A549 (cell line): ENCODE data around the gene FAM20A. TPM values are rescaled to one million over a fixed set of nuclear protein-coding genes. Genes with fewer than 3 reads are reported as not detected.

Experiments used
- ATAC-seq, 2 experiments: fragments of 200-7000 bp in 1 of 2; fragments of >200 bp in 1 of 2; cut with Nextera tagmentation in 1 of 2; cut with Tn5 transposase in 1 of 2; 3 replicates each; pipeline versions ENCODE4 v1.8.0 to v1.9.1; 2018 to 2020; ENCODE audit warnings: mild to moderate bottlenecking in 1 of 2, moderate library complexity in 1 of 2
- CTCF ChIA-PET: fragments of 300-600 bp; sonication (Branson Sonifier 250); formaldehyde crosslinking; extraction: SDS; loops from one replicate; lab custom pipeline; 2021; ENCODE audit warnings: antibody characterized with exemption, inconsistent platforms; lab: Yijun Ruan, JAX
- POLR2A ChIA-PET: fragments of 350-600 bp; formaldehyde crosslinking; extraction: SDS; loops from one replicate; lab custom pipeline; 2021; ENCODE audit warnings: antibody characterized with exemption, inconsistent platforms; lab: Yijun Ruan, JAX
- DNase-seq, 2 experiments: peaks; one replicate each; pipeline versions ENCODE4 v3.0.0 to v3.0.0-alpha.2; 2011 to 2016; ENCODE audit warnings: low read depth in 1 of 2, low spot score in 1 of 2
- FAIRE-seq: peaks from 2 replicates; lab custom pipeline; 2011; peaks lifted over from hg19 to GRCh38; lab: Jason Lieb, UNC
- H3K27ac ChIP-seq, 2 experiments: fragments of >200 bp; sonication (Bioruptor Twin); formaldehyde crosslinking; 3 replicates each; pipeline ENCODE4 v1.5.1; 2016 to 2017
- H3K4me1 ChIP-seq: fragments of >200 bp; sonication (Bioruptor Twin); formaldehyde crosslinking; 3 replicates; pipeline ENCODE4 v1.6.1; 2016
- H3K4me2 ChIP-seq: fragments of >200 bp; sonication (Bioruptor Twin); formaldehyde crosslinking; 3 replicates; pipeline ENCODE4 v1.6.1; 2016
- H3K4me3 ChIP-seq: fragments of >200 bp; sonication (Bioruptor Twin); formaldehyde crosslinking; 3 replicates; pipeline ENCODE4 v1.5.1; 2016
- H3K9me3 ChIP-seq: fragments of >200 bp; sonication (Bioruptor Twin); formaldehyde crosslinking; 3 replicates; pipeline ENCODE4 v1.6.1; 2016
- CBX8 ChIP-seq: fragments of 200-600 bp; sonication (generic); IDR thresholded peaks from 2 replicates; pipeline ENCODE4 v1.6.1; 2016
- CHD2 ChIP-seq: fragments of 150-350 bp; IDR thresholded peaks from 2 replicates; pipeline ENCODE4 v1.6.1; 2014; ENCODE audit warnings: low read length; ENCODE audit not compliant: partially characterized antibody
- ESRRA ChIP-seq: fragments of 150-350 bp; IDR thresholded peaks from 2 replicates; pipeline ENCODE4 v1.6.1; 2014; ENCODE audit warnings: mild to moderate bottlenecking, low read length, borderline replicate concordance
- FOXS1 ChIP-seq: fragments of 250-450 bp; sonication (Bioruptor Pico); IDR thresholded peaks from 2 replicates; pipeline ENCODE4 v1.5.0; 2020; ENCODE audit warnings: mild to moderate bottlenecking, moderate library complexity
- GATA3 ChIP-seq: IDR thresholded peaks from 2 replicates; pipeline ENCODE4 v1.6.1; 2012; ENCODE audit warnings: borderline replicate concordance
- HDAC2 ChIP-seq: fragments of 200-600 bp; sonication (generic); IDR thresholded peaks from 2 replicates; pipeline ENCODE4 v1.6.1; 2016
- HOXB13 ChIP-seq: fragments of 250-450 bp; sonication (Bioruptor Pico); IDR thresholded peaks from 2 replicates; pipeline ENCODE4 v1.5.0; 2020; ENCODE audit warnings: low read depth, mild to moderate bottlenecking, moderate library complexity
- HOXB5 ChIP-seq: fragments of 250-450 bp; sonication (Bioruptor Pico); IDR thresholded peaks from 2 replicates; pipeline ENCODE4 v1.5.0; 2020; ENCODE audit warnings: mild to moderate bottlenecking, moderate library complexity
- JUN ChIP-seq, 2 experiments: fragments of >200 bp; sonication (Bioruptor Twin); formaldehyde crosslinking; IDR thresholded peaks; 2 replicates in 1 of 2; 3 replicates in 1 of 2; pipeline ENCODE4 v1.6.1; 2016 to 2017
- JUNB ChIP-seq: fragments of >200 bp; sonication (Bioruptor Twin); formaldehyde crosslinking; IDR thresholded peaks from 2 replicates; pipeline ENCODE4 v1.6.1; 2016
- MAFK ChIP-seq: fragments of 450-650 bp; IDR thresholded peaks from 2 replicates; pipeline ENCODE4 v1.6.1; 2014; ENCODE audit not compliant: partially characterized antibody
- MAZ ChIP-seq: fragments of 150-350 bp; IDR thresholded peaks from 2 replicates; pipeline ENCODE4 v1.6.1; 2014; ENCODE audit warnings: antibody characterized with exemption, low read depth, low read length, borderline replicate concordance
- NFE2L2 ChIP-seq: fragments of 150-350 bp; conservative IDR thresholded peaks from 2 replicates; pipeline ENCODE4 v1.6.1; 2014; ENCODE audit warnings: low read length
- NPAS2 ChIP-seq: fragments of 250-450 bp; sonication (Bioruptor Pico); IDR thresholded peaks from 2 replicates; pipeline ENCODE4 v1.8.0; 2022; ENCODE audit warnings: mild to moderate bottlenecking, moderate library complexity, borderline replicate concordance
- POLR2A ChIP-seq: IDR thresholded peaks from 2 replicates; pipeline ENCODE4 v1.6.1; 2012; ENCODE audit warnings: mild to moderate bottlenecking, low read length
- RAD21 ChIP-seq, 2 experiments: fragments of >200 bp in 1 of 2; sonication (Bioruptor Twin) in 1 of 2; formaldehyde crosslinking in 1 of 2; IDR thresholded peaks in 1 of 2; conservative IDR thresholded peaks in 1 of 2; 2 replicates in 1 of 2; 3 replicates in 1 of 2; pipeline ENCODE4 v1.6.1; 2012 to 2018; ENCODE audit warnings: inconsistent platforms in 1 of 2
- SMC3 ChIP-seq: fragments of >200 bp; sonication (Bioruptor Twin); formaldehyde crosslinking; IDR thresholded peaks from 3 replicates; pipeline ENCODE4 v1.6.1; 2018; ENCODE audit warnings: inconsistent platforms
- SREBF2 ChIP-seq: fragments of 450-650 bp; IDR thresholded peaks from 2 replicates; pipeline ENCODE4 v1.6.1; 2014; ENCODE audit warnings: mild to moderate bottlenecking, moderate library complexity
- TP53 ChIP-seq: fragments of 250-450 bp; sonication (Bioruptor Pico); IDR thresholded peaks from 2 replicates; pipeline ENCODE4 v1.5.0; 2021; ENCODE audit warnings: mild to moderate bottlenecking, moderate library complexity
- USF2 ChIP-seq: fragments of 450-650 bp; IDR thresholded peaks from 2 replicates; pipeline ENCODE4 v1.6.1; 2014; ENCODE audit warnings: antibody characterized with exemption
- ZC3H11A ChIP-seq: fragments of 450-650 bp; IDR thresholded peaks from 2 replicates; pipeline ENCODE4 v1.6.1; 2014; ENCODE audit warnings: antibody characterized with exemption, mild to moderate bottlenecking
- ZFP36 ChIP-seq: fragments of 450-650 bp; IDR thresholded peaks from 2 replicates; pipeline ENCODE4 v1.6.1; 2014; ENCODE audit warnings: borderline replicate concordance; ENCODE audit not compliant: partially characterized antibody
- WGBS: methylation state at CpG from one replicate; pipeline ENCODE4 v1.1.6; 2017; ENCODE audit errors: missing lambda C conversion rate; 5-methylcytosine and 5-hydroxymethylcytosine counted together
- polyA plus RNA-seq, 4 experiments: library from polyadenylated mRNA; depleted of rRNA in 3 of 4; stranded (reverse); fragments of >200 nt; fragmentation: RNase III in 1 of 4; extraction: RNeasy Plus Mini Kit Qiagen cat#74134 plus additional on column Dnase treatment in 1 of 4; gene quantifications; 2 replicates in 3 of 4; 3 replicates in 1 of 4; pipeline ENCODE4 v1.2.3, GENCODE V29; 2011 to 2017
- TF ChIP-seq, protein P1 (sequence below): IDR thresholded peaks from 2 replicates; pipeline ENCODE4 v1.6.1; 2012
- TF ChIP-seq, protein P2 (sequence below): fragments of 150-350 bp; IDR thresholded peaks from 2 replicates; pipeline ENCODE4 v1.6.1; 2014; ENCODE audit warnings: low read depth, mild to moderate bottlenecking, low read length

FAM20A gene
- polyA plus RNA-seq, 2 of the 4 experiments (the other 2 are of a cell fraction) = 0.05 to 0.09 TPM

- TF ChIP-seq USF2 (no peak), JUNB (no peak), SREBF2 (no peak), HDAC2 (no peak), HOXB5 (CRISPR knock-in tag) (no peak), RAD21 (conservative IDR thresholded peaks at IDR 0.05 in 1 of 2, IDR thresholded peaks at IDR 0.05 in 1 of 2) (no peak)
Measured at GRCh38 chr17:68598545-68598961, 2.6 kb downstream of the FAM20A start (continued).

- peaks cover 5% of the 10 kb centered on the region; the same call in 1 of the 3 replicates for H3K4me1 ChIP-seq
- CTCF ChIA-PET = interaction anchor here (1.3 to 1.4 kb wide), 2 partner anchors 8 to 16 kb away, joined by 3 to 4 read pairs; no protein-coding TSS in a partner anchor
- WGBS = 64% methylated on average over 4 of the region's 4 CpGs
Measured at GRCh38 chr17:68598074-68598473, 3.1 kb downstream of the FAM20A start.

GRCh38 chr17:68596411-68596945, 4.7 kb downstream of the FAM20A start:
- CTCF ChIA-PET = interaction anchor here (0.5 to 1.7 kb wide), 6 partner anchors 9 to 63 kb away, joined by 3 to 5 read pairs (median 3); no protein-coding TSS in a partner anchor
- peaks cover 5% of the 10 kb centered on the region; the same call in 1 of the 3 replicates for H3K4me1 ChIP-seq
- TF ChIP-seq HOXB13 (CRISPR knock-in tag) = no peak
- TF ChIP-seq, protein P1, sequence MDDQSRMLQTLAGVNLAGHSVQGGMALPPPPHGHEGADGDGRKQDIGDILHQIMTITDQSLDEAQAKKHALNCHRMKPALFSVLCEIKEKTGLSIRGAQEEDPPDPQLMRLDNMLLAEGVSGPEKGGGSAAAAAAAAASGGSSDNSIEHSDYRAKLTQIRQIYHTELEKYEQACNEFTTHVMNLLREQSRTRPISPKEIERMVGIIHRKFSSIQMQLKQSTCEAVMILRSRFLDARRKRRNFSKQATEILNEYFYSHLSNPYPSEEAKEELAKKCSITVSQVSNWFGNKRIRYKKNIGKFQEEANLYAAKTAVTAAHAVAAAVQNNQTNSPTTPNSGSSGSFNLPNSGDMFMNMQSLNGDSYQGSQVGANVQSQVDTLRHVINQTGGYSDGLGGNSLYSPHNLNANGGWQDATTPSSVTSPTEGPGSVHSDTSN = no peak
- TF ChIP-seq ZFP36 = no peak
- TF ChIP-seq NPAS2 (CRISPR knock-in tag) = no peak
- no peak for TF ChIP-seq MAZ
- TF ChIP-seq GATA3 = no peak
- TF ChIP-seq CHD2 = no peak
- TF ChIP-seq POLR2A = no peak
- TF ChIP-seq SMC3 = no peak
- no peak for TF ChIP-seq MAFK
- TF ChIP-seq, protein P2, sequence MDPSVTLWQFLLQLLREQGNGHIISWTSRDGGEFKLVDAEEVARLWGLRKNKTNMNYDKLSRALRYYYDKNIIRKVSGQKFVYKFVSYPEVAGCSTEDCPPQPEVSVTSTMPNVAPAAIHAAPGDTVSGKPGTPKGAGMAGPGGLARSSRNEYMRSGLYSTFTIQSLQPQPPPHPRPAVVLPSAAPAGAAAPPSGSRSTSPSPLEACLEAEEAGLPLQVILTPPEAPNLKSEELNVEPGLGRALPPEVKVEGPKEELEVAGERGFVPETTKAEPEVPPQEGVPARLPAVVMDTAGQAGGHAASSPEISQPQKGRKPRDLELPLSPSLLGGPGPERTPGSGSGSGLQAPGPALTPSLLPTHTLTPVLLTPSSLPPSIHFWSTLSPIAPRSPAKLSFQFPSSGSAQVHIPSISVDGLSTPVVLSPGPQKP = no peak
- TF ChIP-seq FOXS1 = no peak
- WGBS = 36% methylated on average over 5 of the region's 5 CpGs
- DNase-seq = no peak
- no peak overlapping the region for H3K27ac ChIP-seq
- no peaks in the 10 kb centered on the region for H3K9me3 ChIP-seq
- POLR2A ChIA-PET = no interaction called here
- no peak overlapping the region for H3K4me2 ChIP-seq
- no peak for ATAC-seq
- no peak for FAIRE-seq
- H3K4me3 ChIP-seq = no peak overlapping the region

More at GRCh38 chr17:68598074-68598473, 3.1 kb downstream of the FAM20A start:
- no peak overlapping the region for H3K4me2 ChIP-seq
- no peaks in the 10 kb centered on the region for H3K9me3 ChIP-seq
- DNase-seq = no peak
- POLR2A ChIA-PET = interaction anchor here (0.6 kb wide), 1 partner anchor 123 kb away, joined by 4 read pairs; no protein-coding TSS in a partner anchor
- no peak overlapping the region for H3K4me3 ChIP-seq
- FAIRE-seq = no peak
- ATAC-seq = no peak
- TF ChIP-seq ZC3H11A (no peak), CBX8 (no peak)
- H3K27ac ChIP-seq = no peak overlapping the region

DNA sequence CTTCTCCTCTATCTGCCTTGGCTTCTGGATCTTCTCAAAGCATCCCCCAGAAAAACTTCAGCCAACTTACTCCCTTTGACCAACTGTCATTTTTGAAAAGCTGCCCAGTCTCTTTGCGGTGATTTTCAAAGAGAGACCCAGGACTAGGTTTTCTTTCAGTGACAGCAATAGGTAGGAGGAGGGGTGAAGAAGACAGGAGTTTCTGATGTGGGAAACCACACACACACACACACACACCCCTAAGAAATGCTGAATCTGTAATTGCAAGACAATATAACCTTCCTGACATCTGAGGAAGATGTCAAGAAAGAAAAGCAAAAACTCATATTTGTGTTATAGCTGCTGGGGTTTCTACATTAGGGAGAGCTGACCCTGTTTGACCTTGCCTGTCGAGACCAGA, 5.2 kb downstream of the FAM20A start:
- CTCF ChIA-PET = interaction anchor here (0.7 to 1.7 kb wide), 3 partner anchors 10 to 62 kb away, joined by 3 to 5 read pairs (median 3); no protein-coding TSS in a partner anchor
- ATAC-seq = no peak
- 33% methylated on average over 2 of the region's 2 CpGs for WGBS
- no peak overlapping the region for H3K27ac ChIP-seq
- TF ChIP-seq ZC3H11A (no peak), ESRRA (no peak), JUN (IDR thresholded peaks at IDR 0.05) (no peak), TP53 (no peak), FOXS1 (no peak), NFE2L2 (no peak), HDAC2 (no peak)
- TF ChIP-seq, all 56 proteins: peak for 0
- POLR2A ChIA-PET = no interaction called here
- Histone ChIP-seq H3K4me3 (no peak overlapping the region), H3K9me3 (no peaks in the 10 kb centered on the region), H3K4me1 (no peaks in the 10 kb centered on the region; the same call in 2 of the 3 replicates), H3K4me2 (no peak overlapping the region)
- DNase-seq (no peak), FAIRE-seq (no peak)
